Epidermal melanocyte (primary cell): ENCODE results near the gene DNALI1.
A peak's percentile ranks its signal among the peaks of the same experiment; 100 is the strongest.
"Not testable (repeated sequence)": the region's sequence is repeated elsewhere in the genome, so short reads cannot be mapped to it uniquely, and the experiment has no call there.

ENCODE experiments used
- DNase-seq: peaks from one replicate; pipeline ENCODE4 v3.0.0; 2011; ENCODE audit warnings: low spot score; ENCODE audit not compliant: insufficient read length

Gene DNALI1

GRCh38 chr1:37556712-37557196 lies at the start of gene DNALI1:
TSS of gene DNALI1 (plus strand) at chr1:37556940. CDS start at chr1:37556995, 55 bp downstream.
- peak; percentile 76 for DNase-seq

GRCh38 chr1:37509181-37509580 lies 47.6 kb upstream of the DNALI1 start:
- DNase-seq, result no peak

- no peak for DNase-seq
These were observed 42.9 kb upstream of the DNALI1 start for GRCh38 chr1:37513795-37514349.

GRCh38 chr1:37514350-37515184 lies 42.2 kb upstream of the DNALI1 start, which contains the start of gene MEAF6:
TSS of gene MEAF6 (minus strand) at chr1:37514766. CDS start at chr1:37514746, 20 bp downstream.
- DNase-seq, result peak; percentile 93

- DNase-seq, result no peak
These were observed 41.3 kb upstream of the DNALI1 start for GRCh38 chr1:37515185-37516034.

GRCh38 chr1:37517569-37517968 lies 39.2 kb upstream of the DNALI1 start:
- no peak for DNase-seq

- not testable (repeated sequence) for DNase-seq
These were observed 38.5 kb upstream of the DNALI1 start for GRCh38 chr1:37518241-37518640.

- not testable (repeated sequence) for DNase-seq
These were observed 37.8 kb upstream of the DNALI1 start for GRCh38 chr1:37518929-37519328.

- no peak for DNase-seq
These were observed 37.1 kb upstream of the DNALI1 start for GRCh38 chr1:37519613-37520012.

- DNase-seq, result not testable (repeated sequence)
These were observed 26.9 kb upstream of the DNALI1 start for GRCh38 chr1:37529888-37530287.

- not testable (repeated sequence) for DNase-seq
These were observed 24.2 kb upstream of the DNALI1 start for GRCh38 chr1:37532418-37533156.

- no peak for DNase-seq
These were observed 23.2 kb upstream of the DNALI1 start for GRCh38 chr1:37533317-37534093.

GRCh38 chr1:37537378-37537777 lies 19.4 kb upstream of the DNALI1 start:
- no peak for DNase-seq

GRCh38 chr1:37539154-37539553 lies 17.6 kb upstream of the DNALI1 start:
- DNase-seq, result not testable (repeated sequence)

- no peak for DNase-seq
These were observed 16.5 kb upstream of the DNALI1 start for GRCh38 chr1:37540036-37540785.

GRCh38 chr1:37544530-37544929 lies 12.2 kb upstream of the DNALI1 start:
- DNase-seq, result no peak

- DNase-seq, result no peak
These were observed 11.7 kb upstream of the DNALI1 start for GRCh38 chr1:37545019-37545418.

- no peak for DNase-seq
These were observed 7.4 kb upstream of the DNALI1 start for GRCh38 chr1:37549341-37549740.

- no peak for DNase-seq
These were observed 3.2 kb upstream of the DNALI1 start for GRCh38 chr1:37553598-37553926.
